Sigmoid colon (tissue), 7 donors: ENCODE measurements around the gene CEP250. TPM values are rescaled to one million over a fixed set of nuclear protein-coding genes. Genes with fewer than 3 reads are reported as not detected.
"Not testable (repeated sequence)": the region's sequence is repeated elsewhere in the genome, so short reads cannot be mapped to it uniquely, and the experiment has no call there.

Source experiments
- DNase-seq: peaks from one replicate; pipeline ENCODE4 v3.0.0-alpha.2; 2019
- H3K27ac ChIP-seq, 4 donors: fragments of 200-600 bp; sonication (generic); one replicate each; pipeline ENCODE4 v1.5.1; 2016 to 2019; ENCODE audit warnings: mild to moderate bottlenecking in 1 of 4
- H3K27me3 ChIP-seq, 3 donors: fragments of 200-600 bp; sonication (generic); one replicate each; pipeline ENCODE4 v1.5.1; 2019; ENCODE audit warnings: mild to moderate bottlenecking in 1 of 3
- H3K36me3 ChIP-seq, 4 donors: fragments of 200-600 bp; sonication (generic); one replicate each; pipeline ENCODE4 v1.5.1; 2016 to 2019
- H3K4me1 ChIP-seq, 4 donors: fragments of 200-600 bp; sonication (generic); one replicate each; pipeline ENCODE4 v1.5.1; 2017 to 2019
- H3K4me3 ChIP-seq, 4 donors: fragments of 200-600 bp; sonication (generic); one replicate each; pipeline ENCODE4 v1.5.1; 2017 to 2019; ENCODE audit warnings: mild to moderate bottlenecking in 2 of 4, moderate library complexity in 1 of 4
- H3K9me3 ChIP-seq, 4 donors: fragments of 200-600 bp in 3 of 4; sonication (generic) in 3 of 4; one replicate each; pipeline versions ENCODE4 v1.5.1 to v1.6.1; 2013 to 2019
- CTCF ChIP-seq, 4 experiments: fragments of 450-650 bp in 3 of 4; fragments of 200-600 bp in 1 of 4; IDR thresholded peaks; one replicate each; pipeline ENCODE4 v1.5.1; 2016 to 2019; ENCODE audit warnings: antibody characterized with exemption in 4 of 4, mild to moderate bottlenecking in 3 of 4, moderate library complexity in 2 of 4
- EP300 ChIP-seq, 4 donors: sonication (generic); formaldehyde crosslinking; IDR thresholded peaks; one replicate each; pipeline ENCODE4 v1.6.1; 2017; ENCODE audit warnings: antibody characterized with exemption in 4 of 4
- POLR2A ChIP-seq, 2 donors: fragments of 450-650 bp; IDR thresholded peaks; one replicate each; pipeline ENCODE4 v1.6.1; 2016; ENCODE audit warnings: antibody characterized with exemption in 2 of 2, mild to moderate bottlenecking in 2 of 2, moderate library complexity in 2 of 2
- POLR2AphosphoS5 ChIP-seq, 4 donors: sonication (generic); formaldehyde crosslinking; IDR thresholded peaks; one replicate each; pipeline ENCODE4 v1.6.1; 2017; ENCODE audit warnings: antibody characterized with exemption in 4 of 4
- WGBS, 2 donors: extraction: QIAGEN DNeasy Blood & Tissue Kit; methylation state at CpG; one replicate each; pipeline ENCODE4 v1.1.7; 2013; 5-methylcytosine and 5-hydroxymethylcytosine counted together
- intact Hi-C: fragments of 100-400 bp; cut with DNase I; formaldehyde crosslinking; loops from one replicate; pipeline ENCODE4 v1.15.1; 2023
- polyA plus RNA-seq, 3 donors: library from polyadenylated mRNA; stranded (reverse); fragments of 200-250 nt; gene quantifications; one replicate each; pipeline ENCODE4 v1.2.3, GENCODE V29; 2013
- total RNA-seq, 4 donors: library from RNA; depleted of rRNA; stranded (reverse); fragments of >200 nt; gene quantifications; one replicate each; pipeline ENCODE4 v1.1.0, GENCODE V29; 2016
- donor health status: healthy with polysubstance abuse.
- donor health status: Bipolar disorder and iron deficiency.
- donor health status: healthy.

The CEP250 gene
- total and polyA plus RNA-seq, 7 donors = 6.6 to 35.2 (median 16.4) TPM

GRCh38 chr20:35551503-35551902 lies 96.1 kb downstream of the CEP250 start:
- Histone ChIP-seq H3K9me3 (no peaks in the 10 kb centered on the region), H3K4me3 (no peak overlapping the region), H3K27ac (no peak overlapping the region), H3K4me1 (no peaks in the 10 kb centered on the region), H3K36me3 (peaks cover 26 to 98% (median 39%) of the 10 kb centered on the region in 4 donors), H3K27me3 (no peaks in the 10 kb centered on the region)
- 82 to 86% methylated on average over 4 of the region's 4 CpGs for WGBS, 2 donors
- intact Hi-C loops = no loop called here
- TF ChIP-seq POLR2A (IDR thresholded peaks at IDR 0.05) = no peak
- no peak for TF ChIP-seq POLR2AphosphoS5 (IDR thresholded peaks at IDR 0.05)
- no peak for TF ChIP-seq EP300 (IDR thresholded peaks at IDR 0.05)
- no peak for TF ChIP-seq CTCF (IDR thresholded peaks at IDR 0.05)
- DNase-seq = no peak

- DNase-seq = no peak
- Histone ChIP-seq H3K9me3 (no peaks in the 10 kb centered on the region), H3K4me1 (no peaks in the 10 kb centered on the region), H3K27ac (no peak overlapping the region), H3K27me3 (no peaks in the 10 kb centered on the region), H3K36me3 (peaks cover 15 to 98% (median 45%) of the 10 kb centered on the region in 4 donors), H3K4me3 (no peak overlapping the region)
- no peak for TF ChIP-seq POLR2AphosphoS5 (IDR thresholded peaks at IDR 0.05)
- no peak for TF ChIP-seq POLR2A (IDR thresholded peaks at IDR 0.05)
- no peak for TF ChIP-seq CTCF (IDR thresholded peaks at IDR 0.05)
- no peak for TF ChIP-seq EP300 (IDR thresholded peaks at IDR 0.05)
- intact Hi-C loops = no loop called here
- WGBS, 2 donors = 93% methylated on average over 3 of the region's 3 CpGs
Measured at GRCh38 chr20:35552914-35553313, 97.5 kb downstream of the CEP250 start.

- DNase-seq, H3K27ac ChIP-seq, intact Hi-C loops, H3K4me1 ChIP-seq, H3K27me3 ChIP-seq, H3K4me3 ChIP-seq, H3K9me3 ChIP-seq: not testable (repeated sequence)
- H3K36me3 ChIP-seq = peaks cover 3 to 84% (median 27%) of the 10 kb centered on the region in 4 donors
- 82 to 91% methylated on average over 4 of the region's 4 CpGs for WGBS, 2 donors
Measured at GRCh38 chr20:35555461-35555860, 100.1 kb downstream of the CEP250 start.

GRCh38 chr20:35555951-35556645 lies 100.7 kb downstream of the CEP250 start:
- Histone ChIP-seq H3K27ac (no peak overlapping the region), H3K9me3 (no peaks in the 10 kb centered on the region), H3K4me1 (peaks cover 0 to 2% (median 0%) of the 10 kb centered on the region in 4 donors), H3K4me3 (no peak overlapping the region), H3K36me3 (peaks cover 2 to 77% (median 21%) of the 10 kb centered on the region in 4 donors), H3K27me3 (no peaks in the 10 kb centered on the region)
- intact Hi-C loops = no loop called here
- WGBS, 2 donors = 96% methylated on average over 21 of the region's 21 CpGs
- no peak for TF ChIP-seq CTCF (IDR thresholded peaks at IDR 0.05)
- no peak for TF ChIP-seq POLR2A (IDR thresholded peaks at IDR 0.05)
- TF ChIP-seq POLR2AphosphoS5 (IDR thresholded peaks at IDR 0.05) = no peak
- no peak for TF ChIP-seq EP300 (IDR thresholded peaks at IDR 0.05)
- DNase-seq = no peak

GRCh38 chr20:35556871-35557270 lies 101.5 kb downstream of the CEP250 start:
- Histone ChIP-seq H3K4me1 (peaks cover 0 to 4% (median 0%) of the 10 kb centered on the region in 4 donors), H3K27ac (no peak overlapping the region), H3K4me3 (no peak overlapping the region), H3K36me3 (peaks cover 0 to 69% (median 21%) of the 10 kb centered on the region in 4 donors), H3K9me3 (no peaks in the 10 kb centered on the region), H3K27me3 (no peaks in the 10 kb centered on the region)
- DNase-seq = no peak
- WGBS, 2 donors = 96% methylated on average over 8 of the region's 8 CpGs
- TF ChIP-seq POLR2A (IDR thresholded peaks at IDR 0.05) (no peak), EP300 (IDR thresholded peaks at IDR 0.05) (no peak), POLR2AphosphoS5 (IDR thresholded peaks at IDR 0.05) (no peak), CTCF (IDR thresholded peaks at IDR 0.05) (no peak)
- intact Hi-C loops = no loop called here
